Panc1 (cell line): ENCODE results near the gene RNF167. TPM values are rescaled to one million over a fixed set of nuclear protein-coding genes. Genes with fewer than 3 reads are reported as not detected.

Experiments used
- ATAC-seq: fragments of 200-7000 bp; cut with Tn5 transposase; 2 replicates; pipeline ENCODE4 v1.9.1; 2020; ENCODE audit warnings: mild to moderate bottlenecking, moderate library complexity
- BruUV-seq: library from RNA; stranded (reverse); fragments of 400-500 nt; replicated peaks from 2 replicates; lab custom pipeline; 2021; lab: Mats Ljungman, UMichigan
- CTCF ChIA-PET: fragments of 300-600 bp; sonication (Branson Sonifier 250); formaldehyde crosslinking; loops from one replicate; lab custom pipeline; 2022; ENCODE audit warnings: antibody characterized with exemption; lab: Charles Lee
- POLR2A ChIA-PET: fragments of 300-600 bp; sonication (Branson Sonifier 250); formaldehyde crosslinking; loops from one replicate; lab custom pipeline; 2022; ENCODE audit warnings: antibody characterized with exemption; lab: Charles Lee
- DNase-seq: peaks from one replicate; pipeline ENCODE4 v3.0.0-alpha.2; 2010; ENCODE audit warnings: low read depth, low spot score
- H3K27ac ChIP-seq: 2 replicates; pipeline ENCODE4 v1.5.1; 2011; ENCODE audit warnings: mild to moderate bottlenecking, low read length, inconsistent platforms
- H3K27me3 ChIP-seq: fragments of 200-500 bp; sonication (Bioruptor generic); 2 replicates; pipeline ENCODE4 v1.6.0; 2014; ENCODE audit warnings: low read length, inconsistent platforms; ENCODE audit not compliant: control insufficient read depth, insufficient read depth
- H3K36me3 ChIP-seq: fragments of 200-500 bp; sonication (Bioruptor generic); 2 replicates; pipeline ENCODE4 v1.5.1; 2014; ENCODE audit warnings: inconsistent platforms, mild to moderate bottlenecking, low read length, moderate library complexity; ENCODE audit not compliant: control insufficient read depth, insufficient read depth
- H3K4me1 ChIP-seq: 2 replicates; pipeline ENCODE4 v1.5.1; 2011; ENCODE audit warnings: inconsistent platforms, mild to moderate bottlenecking, low read length, moderate library complexity; ENCODE audit not compliant: control insufficient read depth, insufficient read depth
- H3K4me3 ChIP-seq, 2 experiments: 2 replicates each; pipeline ENCODE4 v1.5.1; 2011 to 2012; ENCODE audit warnings: low read depth in 2 of 2, low read length in 2 of 2, mild to moderate bottlenecking in 2 of 2, inconsistent platforms in 1 of 2, moderate library complexity in 1 of 2
- H3K9me3 ChIP-seq: fragments of 200-500 bp; sonication (Bioruptor generic); 2 replicates; pipeline ENCODE4 v1.5.1; 2014; ENCODE audit warnings: low read depth, mild to moderate bottlenecking, inconsistent platforms, low read length, moderate library complexity; ENCODE audit not compliant: control insufficient read depth, insufficient read depth
- POLR2AphosphoS5 ChIP-seq: IDR thresholded peaks from 2 replicates; pipeline ENCODE4 v1.6.1; 2012; ENCODE audit warnings: mild to moderate bottlenecking, low read depth, low read length, moderate library complexity
- SIN3A ChIP-seq: IDR thresholded peaks from 2 replicates; pipeline ENCODE4 v1.6.1; 2012; ENCODE audit warnings: low read depth, mild to moderate bottlenecking, low read length, moderate library complexity, borderline replicate concordance; ENCODE audit not compliant: insufficient read depth
- TCF7L2 ChIP-seq: IDR thresholded peaks from 2 replicates; pipeline ENCODE4 v1.6.1; 2011; ENCODE audit warnings: mild to moderate bottlenecking, low read depth, low read length, inconsistent platforms
- in situ Hi-C: cut with HindIII; loops from 2 replicates; pipeline ENCODE4 v1.10.0; 2016; ENCODE audit warnings: low sequenced_read_pairs, low pct_unique_long_range_greater_than_20kb
- intact Hi-C: fragments of 100-400 bp; cut with micrococcal nuclease; formaldehyde crosslinking; loops from one replicate; pipeline ENCODE4 v1.10.0; 2022; ENCODE audit not compliant: unreplicated experiment
- total RNA-seq: library from RNA; stranded (reverse); gene quantifications from one replicate; pipeline ENCODE4 v1.2.1, GENCODE V29; 2021; ENCODE audit not compliant: unreplicated experiment
- TF ChIP-seq, protein P1 (sequence below): fragments of 450-650 bp; IDR thresholded peaks from 2 replicates; pipeline ENCODE4 v1.5.1; 2017; ENCODE audit warnings: mild to moderate bottlenecking
- TF ChIP-seq, protein P2 (sequence below), 2 experiments: IDR thresholded peaks; 2 replicates each; pipeline ENCODE4 v1.6.1; 2011 to 2012; ENCODE audit warnings: low read depth in 2 of 2, control low read depth in 1 of 2, low read length in 1 of 2, mild to moderate bottlenecking in 1 of 2, moderate library complexity in 1 of 2; ENCODE audit not compliant: insufficient read depth in 1 of 2

The RNF167 gene
- total RNA-seq, 1 experiment from 2014 or later = 95.8 TPM

DNA sequence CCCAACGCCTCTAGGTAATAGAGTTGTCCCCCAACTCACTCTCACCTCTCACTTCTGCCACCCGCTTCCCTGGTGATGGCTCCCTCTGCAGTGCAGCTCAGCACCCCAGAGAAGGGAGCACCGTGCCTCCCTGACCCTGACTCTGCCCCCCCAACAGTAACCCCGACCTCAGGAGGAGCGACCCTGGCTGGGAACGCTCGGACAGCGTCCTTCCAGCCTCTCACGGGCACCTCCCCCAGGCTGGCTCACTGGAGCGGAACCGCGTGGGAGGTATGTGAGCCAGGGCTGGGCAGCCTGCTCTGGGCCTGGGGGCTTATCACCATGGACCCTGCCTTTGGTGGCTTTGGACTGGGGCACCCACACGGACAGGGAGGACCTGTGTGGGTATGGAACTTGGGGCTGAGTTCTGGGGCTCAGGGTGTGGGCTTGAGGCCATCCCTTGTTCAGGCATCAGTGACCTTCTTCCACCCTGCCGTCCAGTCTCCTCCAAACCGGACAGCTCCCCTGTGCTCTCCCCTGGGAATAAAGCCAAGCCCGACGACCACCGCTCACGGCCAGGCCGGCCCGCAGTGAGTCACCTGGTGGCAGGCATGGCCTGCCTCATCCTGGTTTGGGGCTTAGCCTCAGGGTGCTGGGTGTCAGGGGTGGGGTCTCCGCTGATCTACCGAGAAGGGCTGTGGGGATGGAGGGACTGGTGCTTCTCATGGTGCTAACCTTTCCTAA lies 47.4 kb upstream of the RNF167 start:
- H3K27me3 ChIP-seq = no peaks in the 10 kb centered on the region
- no peak for ATAC-seq
- ChIA-PET CTCF (no interaction called here), POLR2A (no interaction called here)
- no peak overlapping the region for H3K4me3 ChIP-seq
- in situ Hi-C loops (no loop called here), intact Hi-C loops (no loop called here)
- H3K9me3 ChIP-seq = no peaks in the 10 kb centered on the region
- no TSS peak for BruUV-seq
- H3K4me1 ChIP-seq = no peaks in the 10 kb centered on the region
- TF ChIP-seq TCF7L2 (no peak), POLR2AphosphoS5 (no peak), SIN3A (no peak)
- TF ChIP-seq, protein P1, sequence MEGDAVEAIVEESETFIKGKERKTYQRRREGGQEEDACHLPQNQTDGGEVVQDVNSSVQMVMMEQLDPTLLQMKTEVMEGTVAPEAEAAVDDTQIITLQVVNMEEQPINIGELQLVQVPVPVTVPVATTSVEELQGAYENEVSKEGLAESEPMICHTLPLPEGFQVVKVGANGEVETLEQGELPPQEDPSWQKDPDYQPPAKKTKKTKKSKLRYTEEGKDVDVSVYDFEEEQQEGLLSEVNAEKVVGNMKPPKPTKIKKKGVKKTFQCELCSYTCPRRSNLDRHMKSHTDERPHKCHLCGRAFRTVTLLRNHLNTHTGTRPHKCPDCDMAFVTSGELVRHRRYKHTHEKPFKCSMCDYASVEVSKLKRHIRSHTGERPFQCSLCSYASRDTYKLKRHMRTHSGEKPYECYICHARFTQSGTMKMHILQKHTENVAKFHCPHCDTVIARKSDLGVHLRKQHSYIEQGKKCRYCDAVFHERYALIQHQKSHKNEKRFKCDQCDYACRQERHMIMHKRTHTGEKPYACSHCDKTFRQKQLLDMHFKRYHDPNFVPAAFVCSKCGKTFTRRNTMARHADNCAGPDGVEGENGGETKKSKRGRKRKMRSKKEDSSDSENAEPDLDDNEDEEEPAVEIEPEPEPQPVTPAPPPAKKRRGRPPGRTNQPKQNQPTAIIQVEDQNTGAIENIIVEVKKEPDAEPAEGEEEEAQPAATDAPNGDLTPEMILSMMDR = no peak
- TF ChIP-seq, protein P2, sequence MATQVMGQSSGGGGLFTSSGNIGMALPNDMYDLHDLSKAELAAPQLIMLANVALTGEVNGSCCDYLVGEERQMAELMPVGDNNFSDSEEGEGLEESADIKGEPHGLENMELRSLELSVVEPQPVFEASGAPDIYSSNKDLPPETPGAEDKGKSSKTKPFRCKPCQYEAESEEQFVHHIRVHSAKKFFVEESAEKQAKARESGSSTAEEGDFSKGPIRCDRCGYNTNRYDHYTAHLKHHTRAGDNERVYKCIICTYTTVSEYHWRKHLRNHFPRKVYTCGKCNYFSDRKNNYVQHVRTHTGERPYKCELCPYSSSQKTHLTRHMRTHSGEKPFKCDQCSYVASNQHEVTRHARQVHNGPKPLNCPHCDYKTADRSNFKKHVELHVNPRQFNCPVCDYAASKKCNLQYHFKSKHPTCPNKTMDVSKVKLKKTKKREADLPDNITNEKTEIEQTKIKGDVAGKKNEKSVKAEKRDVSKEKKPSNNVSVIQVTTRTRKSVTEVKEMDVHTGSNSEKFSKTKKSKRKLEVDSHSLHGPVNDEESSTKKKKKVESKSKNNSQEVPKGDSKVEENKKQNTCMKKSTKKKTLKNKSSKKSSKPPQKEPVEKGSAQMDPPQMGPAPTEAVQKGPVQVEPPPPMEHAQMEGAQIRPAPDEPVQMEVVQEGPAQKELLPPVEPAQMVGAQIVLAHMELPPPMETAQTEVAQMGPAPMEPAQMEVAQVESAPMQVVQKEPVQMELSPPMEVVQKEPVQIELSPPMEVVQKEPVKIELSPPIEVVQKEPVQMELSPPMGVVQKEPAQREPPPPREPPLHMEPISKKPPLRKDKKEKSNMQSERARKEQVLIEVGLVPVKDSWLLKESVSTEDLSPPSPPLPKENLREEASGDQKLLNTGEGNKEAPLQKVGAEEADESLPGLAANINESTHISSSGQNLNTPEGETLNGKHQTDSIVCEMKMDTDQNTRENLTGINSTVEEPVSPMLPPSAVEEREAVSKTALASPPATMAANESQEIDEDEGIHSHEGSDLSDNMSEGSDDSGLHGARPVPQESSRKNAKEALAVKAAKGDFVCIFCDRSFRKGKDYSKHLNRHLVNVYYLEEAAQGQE (IDR thresholded peaks at IDR 0.05; ENCODE audit: insufficient read depth in 1 of 2, low read depth in 2 of 2, low read length in 1 of 2) = no peak
- no peak overlapping the region for H3K27ac ChIP-seq
- DNase-seq = no peak
- H3K36me3 ChIP-seq = peaks cover 4% of the 10 kb centered on the region; the same call in 1 of the 2 replicates

DNA sequence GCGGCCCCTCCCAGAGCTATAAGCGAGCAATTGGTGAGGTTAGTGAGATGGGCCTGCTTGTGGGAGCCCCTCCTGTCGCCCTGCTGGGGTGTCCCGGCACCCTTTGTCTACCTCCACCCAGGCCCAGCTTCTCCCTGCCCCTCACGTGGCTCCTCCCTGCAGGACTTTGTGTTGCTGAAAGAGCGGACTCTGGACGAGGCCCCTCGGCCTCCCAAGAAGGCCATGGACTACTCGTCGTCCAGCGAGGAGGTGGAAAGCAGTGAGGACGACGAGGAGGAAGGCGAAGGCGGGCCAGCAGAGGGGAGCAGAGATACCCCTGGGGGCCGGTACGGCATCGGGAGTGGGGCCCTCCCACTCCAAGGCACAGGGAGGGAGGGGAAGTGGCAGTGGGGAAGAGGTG lies 46.8 kb upstream of the RNF167 start:
- ChIA-PET POLR2A (no interaction called here), CTCF (no interaction called here)
- DNase-seq (no peak), ATAC-seq (no peak)
- H3K36me3 ChIP-seq = peaks cover 4% of the 10 kb centered on the region; the same call in 1 of the 2 replicates
- no peaks in the 10 kb centered on the region for H3K9me3 ChIP-seq
- in situ Hi-C loops (no loop called here), intact Hi-C loops (no loop called here)
- no peaks in the 10 kb centered on the region for H3K27me3 ChIP-seq
- H3K4me3 ChIP-seq = no peak overlapping the region
- no peaks in the 10 kb centered on the region for H3K4me1 ChIP-seq
- TF ChIP-seq SIN3A = no peak
- TF ChIP-seq, protein P1 = no peak
- TF ChIP-seq POLR2AphosphoS5 = no peak
- no peak for TF ChIP-seq TCF7L2
- TF ChIP-seq, protein P2 (IDR thresholded peaks at IDR 0.05; ENCODE audit: insufficient read depth in 1 of 2, low read depth in 2 of 2, low read length in 1 of 2) = no peak
- no TSS peak for BruUV-seq
- H3K27ac ChIP-seq = no peak overlapping the region
